ENCODE data around the gene KRT39.
"Not testable (repeated sequence)": the region's sequence is repeated elsewhere in the genome, so short reads cannot be mapped to it uniquely, and the experiment has no call there.

The KRT39 gene

DNA sequence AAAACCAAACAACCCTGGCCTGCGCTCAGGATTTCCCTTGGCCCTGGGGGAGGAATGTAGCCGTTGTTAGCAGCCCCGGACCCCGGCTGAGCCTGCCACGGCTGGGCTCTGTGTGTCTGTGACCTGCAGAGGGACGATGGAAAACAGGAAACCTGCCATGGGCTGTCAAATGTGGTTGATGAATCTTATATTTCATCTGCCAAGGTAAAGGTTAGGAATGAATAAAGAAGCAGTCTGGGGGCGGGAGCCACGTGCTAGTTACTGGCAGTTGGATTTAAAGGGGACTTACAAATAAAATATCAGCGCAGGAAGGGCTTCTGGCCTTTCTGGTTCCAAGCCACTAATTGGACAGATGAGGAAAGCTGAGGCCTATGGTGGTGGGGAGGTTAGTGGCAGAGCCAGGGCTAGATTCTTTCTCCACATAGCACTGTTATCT is 29.3 kb downstream of the KRT39 start, which contains the start of gene KRT23:
Gene KRT23, minus strand, starts transcription at position 263 of the 436 bp plus-strand sequence. CDS start 1,043 bp downstream, outside the sequence.
- DNase-seq, result no peak

DNA sequence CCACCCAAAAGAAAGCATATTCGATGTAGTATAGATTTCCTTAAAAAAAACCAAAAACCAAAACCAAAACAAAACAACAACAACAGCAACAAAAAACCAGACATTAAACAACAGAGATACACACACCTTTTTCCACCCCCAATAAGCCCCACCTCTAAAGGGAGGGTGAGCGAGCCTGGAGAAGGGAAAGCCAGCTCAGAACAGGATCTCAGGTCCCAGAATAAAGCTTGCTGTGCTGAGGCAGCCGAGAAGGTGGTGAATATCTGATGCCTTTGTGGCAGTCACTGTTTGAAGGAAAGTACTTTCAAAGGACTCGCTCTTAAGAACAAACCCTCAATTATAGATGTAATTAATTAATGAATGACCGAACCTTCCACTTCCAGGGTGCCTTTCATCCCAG is 29.8 kb downstream of the KRT39 start:
- no peak for DNase-seq

DNA sequence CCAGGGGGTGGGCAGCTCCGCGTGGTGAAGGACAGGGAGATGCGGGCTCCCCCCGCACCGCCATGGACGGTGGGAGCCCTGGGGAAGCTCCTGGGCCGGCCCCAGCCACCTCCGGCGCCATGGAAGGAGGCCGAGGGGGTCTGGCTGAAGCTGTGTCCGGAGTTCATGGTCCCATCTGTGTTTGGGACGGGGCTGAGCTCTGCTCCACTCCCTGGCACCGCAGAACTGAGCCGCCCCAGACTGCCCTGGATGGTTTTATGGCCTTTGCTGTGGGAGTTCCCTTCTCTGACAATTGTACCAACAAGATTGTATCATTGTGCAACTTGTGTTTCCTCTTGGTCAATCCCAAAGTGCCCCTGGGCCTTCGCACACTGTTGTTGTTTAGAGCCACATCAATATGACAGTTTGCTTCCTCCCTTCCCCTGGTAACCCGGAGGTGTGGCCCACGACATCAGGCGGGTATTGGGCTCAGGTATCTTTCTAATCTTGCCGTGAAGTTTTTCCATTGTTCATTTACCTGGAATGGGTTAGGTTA is 30.2 kb downstream of the KRT39 start:
- DNase-seq, result no peak

DNA sequence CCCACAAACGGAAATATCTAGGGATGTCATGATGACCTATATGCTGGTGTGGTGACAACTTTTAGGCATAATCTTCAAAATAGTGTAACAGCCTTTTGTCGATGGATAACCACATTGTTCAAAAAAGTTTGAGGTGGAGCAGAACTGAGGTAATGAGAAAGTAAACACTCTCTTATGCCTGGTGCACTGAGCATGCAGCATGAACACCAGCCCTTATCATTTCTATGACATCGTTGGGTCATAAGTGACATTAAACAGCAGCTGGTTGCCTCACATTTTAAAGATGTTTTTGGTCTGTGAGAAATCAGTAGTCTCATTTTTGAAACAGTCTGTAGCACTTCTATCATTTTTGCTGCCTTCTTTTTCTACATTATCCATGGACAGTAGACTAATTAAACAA is 31.1 kb downstream of the KRT39 start:
- DNase-seq, result no peak

DNA sequence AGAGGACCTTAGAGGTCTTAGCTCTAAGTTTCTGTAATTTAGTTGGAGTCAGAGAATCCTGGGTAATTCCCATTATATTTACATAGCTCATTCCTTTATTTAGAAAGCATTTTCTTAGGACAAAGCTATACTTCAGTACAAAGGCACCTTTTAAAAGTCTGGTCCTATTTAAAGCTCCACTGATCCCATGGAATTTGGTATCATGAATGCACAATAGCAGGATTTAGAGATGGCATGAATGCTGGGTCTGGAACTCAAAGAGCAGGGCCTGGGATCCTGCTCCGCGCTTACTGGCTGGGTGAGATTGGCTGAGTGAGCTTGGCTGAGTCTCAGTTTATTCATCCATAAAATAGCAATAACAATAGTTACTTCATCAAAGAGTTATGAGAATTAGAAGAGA is 34.1 kb downstream of the KRT39 start:
- no peak for DNase-seq

DNA sequence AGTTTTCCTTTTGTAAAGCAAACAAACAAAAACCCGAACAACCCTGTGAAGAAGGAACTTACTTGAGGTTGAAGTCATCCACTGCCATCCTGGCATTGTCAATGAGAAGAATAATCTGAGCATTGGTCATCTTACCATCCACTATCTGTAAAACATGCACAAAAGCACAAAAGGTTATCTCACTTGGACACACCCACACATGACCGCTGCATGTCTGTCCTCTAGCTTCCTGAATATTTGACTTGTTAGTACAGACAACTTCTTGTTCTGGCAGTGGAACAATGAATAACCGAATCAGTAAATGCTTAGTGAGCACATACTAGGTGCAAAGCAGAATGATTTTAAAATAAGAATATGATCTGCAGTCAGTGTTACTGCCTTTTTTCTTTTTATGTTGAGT is 35.4 kb downstream of the KRT39 start:
- no peak for DNase-seq

DNA sequence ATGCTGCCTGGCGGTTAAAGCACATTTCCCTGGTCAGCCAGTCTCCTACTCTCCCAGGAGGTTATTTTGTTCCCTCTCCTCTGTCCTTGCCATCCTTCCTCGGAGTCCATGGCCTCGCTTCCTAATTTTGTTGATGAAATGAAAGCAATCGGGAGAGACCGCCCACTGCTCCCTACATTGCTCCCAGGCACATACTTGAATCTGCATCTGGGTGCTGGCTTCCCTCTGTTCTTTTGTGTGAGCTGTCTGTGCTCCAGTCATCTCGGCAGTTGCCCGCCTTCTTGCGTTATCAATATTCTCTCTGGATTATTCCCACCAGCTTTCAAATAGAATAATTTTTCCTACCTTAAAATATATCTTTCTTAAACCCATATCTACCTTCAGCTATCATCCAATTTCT is 40.4 kb downstream of the KRT39 start:
- DNase-seq, result no peak

DNA sequence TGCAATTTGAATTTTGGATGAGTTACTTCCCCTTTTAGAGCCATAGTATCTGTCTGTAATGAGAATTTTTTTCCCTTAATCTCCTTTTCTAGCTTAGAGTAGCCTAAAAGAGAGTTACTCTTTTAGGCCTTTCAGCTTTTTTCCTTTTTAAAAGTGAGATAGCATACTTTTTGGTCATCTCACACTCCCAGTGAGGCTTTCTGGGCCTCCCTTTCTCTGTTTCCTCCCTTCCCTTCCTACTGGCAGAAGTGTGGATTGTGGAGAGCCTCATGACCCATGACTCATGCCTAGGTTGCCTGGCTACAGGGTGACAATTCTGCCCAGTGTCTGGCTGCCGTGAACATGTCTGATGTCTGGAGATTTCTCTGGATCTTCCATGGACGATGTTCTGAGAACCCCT is 44.5 kb downstream of the KRT39 start:
- no peak for DNase-seq

DNA sequence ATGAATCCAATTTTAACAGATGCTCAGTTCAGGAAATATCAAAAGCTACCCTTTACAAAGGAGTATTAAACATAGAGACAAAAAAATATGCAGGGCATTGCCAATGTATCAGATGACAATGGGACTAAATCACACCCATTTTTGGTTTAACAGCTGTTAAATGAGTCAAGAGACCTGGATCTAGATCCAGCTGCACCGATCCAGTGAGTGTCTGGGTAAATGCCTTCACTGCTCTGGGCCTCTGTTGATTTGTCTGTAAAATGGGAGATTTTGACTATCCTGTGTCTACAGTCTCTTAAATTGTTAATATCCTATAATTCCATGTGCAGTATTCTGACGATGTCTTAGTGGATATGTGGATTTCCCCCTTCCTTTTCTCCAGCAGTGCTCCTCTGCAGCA is 45.7 kb downstream of the KRT39 start:
- DNase-seq, result no peak

DNA sequence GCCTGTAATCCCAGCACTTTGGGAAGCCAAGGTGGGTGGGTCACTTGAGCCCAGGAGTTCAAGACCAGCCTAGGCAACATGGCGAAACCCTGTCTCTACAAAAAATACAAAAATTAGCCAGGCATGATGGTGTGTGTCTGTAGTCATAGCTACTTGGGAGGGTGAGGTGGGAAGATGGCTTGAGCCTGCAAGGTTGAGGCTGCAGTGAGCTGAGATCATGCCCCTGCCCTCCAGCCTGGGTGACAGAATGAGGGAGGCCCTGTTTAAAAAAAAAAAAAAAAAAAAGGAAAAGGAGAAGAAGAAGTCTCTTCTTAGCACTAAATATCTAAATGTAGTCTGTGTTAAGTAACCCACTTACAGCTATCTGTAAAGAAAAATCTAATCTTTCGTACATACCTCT is 49.6 kb downstream of the KRT39 start:
- DNase-seq, result not testable (repeated sequence)

DNA sequence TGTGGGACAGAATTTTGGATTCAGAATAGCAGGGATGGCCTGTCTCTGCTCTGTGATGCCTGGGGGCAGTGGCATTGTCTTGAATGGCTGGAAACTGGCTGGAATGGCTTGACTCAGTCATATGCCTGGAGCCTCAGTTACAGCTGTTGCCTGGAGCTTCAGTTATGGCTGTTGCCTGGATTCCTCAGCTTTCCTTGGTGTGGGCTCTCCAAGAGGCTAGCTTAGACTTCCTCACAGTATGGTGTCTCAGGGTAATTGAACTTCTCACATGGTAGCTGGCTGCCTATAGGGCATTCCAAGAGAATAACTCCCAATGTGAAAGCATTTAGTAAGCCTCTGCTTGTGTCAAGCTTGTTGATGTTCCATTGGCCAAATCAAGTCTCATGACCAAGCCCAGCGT is 50.4 kb downstream of the KRT39 start:
- no peak for DNase-seq

DNA sequence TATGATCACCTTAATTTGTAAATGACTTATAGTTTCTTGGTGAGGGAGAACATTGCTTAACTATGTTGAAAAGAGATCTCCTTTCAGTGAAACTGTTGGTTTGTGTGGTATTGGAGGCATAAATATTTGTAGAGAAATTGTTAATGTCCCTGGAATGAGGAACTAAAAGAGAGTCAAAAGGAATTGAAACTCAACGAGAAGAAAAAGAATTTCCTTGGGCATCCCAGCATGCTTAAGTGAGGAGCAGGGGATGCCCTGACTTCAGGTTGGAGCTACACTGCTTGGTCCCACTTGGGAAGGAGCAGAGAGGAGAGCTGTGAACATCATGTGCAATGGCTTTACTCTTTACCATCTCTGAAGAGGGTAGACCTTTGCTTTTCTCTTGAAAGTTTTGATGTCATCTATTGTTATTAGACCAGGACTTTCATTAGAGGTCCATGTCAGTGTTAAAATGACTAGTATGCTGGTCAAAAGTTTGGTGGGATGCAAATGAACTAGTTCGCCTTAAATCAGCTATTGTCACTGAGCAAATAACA is 51.0 kb downstream of the KRT39 start:
- DNase-seq, result no peak

DNA sequence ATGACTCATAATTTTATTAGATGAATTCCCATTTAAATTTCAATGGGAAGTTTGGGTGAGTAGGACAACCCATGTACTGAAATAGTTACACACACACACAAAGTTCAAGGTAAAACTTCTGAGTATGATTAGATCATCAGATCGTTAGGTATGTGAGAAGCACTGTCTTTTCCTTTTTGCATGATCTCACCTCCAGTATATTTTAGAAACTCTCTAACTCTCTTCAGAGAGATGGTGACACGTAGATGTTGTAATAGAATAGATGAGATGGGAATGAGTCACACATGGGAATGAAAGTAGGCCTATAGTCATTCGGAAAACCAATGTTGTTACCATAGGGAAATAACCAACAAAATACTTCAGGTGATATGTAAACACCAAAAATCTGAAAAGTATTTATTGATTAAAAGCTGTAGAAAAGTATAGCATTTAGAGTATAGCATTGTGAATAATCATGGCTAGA is 51.5 kb downstream of the KRT39 start:
- no peak for DNase-seq

DNA sequence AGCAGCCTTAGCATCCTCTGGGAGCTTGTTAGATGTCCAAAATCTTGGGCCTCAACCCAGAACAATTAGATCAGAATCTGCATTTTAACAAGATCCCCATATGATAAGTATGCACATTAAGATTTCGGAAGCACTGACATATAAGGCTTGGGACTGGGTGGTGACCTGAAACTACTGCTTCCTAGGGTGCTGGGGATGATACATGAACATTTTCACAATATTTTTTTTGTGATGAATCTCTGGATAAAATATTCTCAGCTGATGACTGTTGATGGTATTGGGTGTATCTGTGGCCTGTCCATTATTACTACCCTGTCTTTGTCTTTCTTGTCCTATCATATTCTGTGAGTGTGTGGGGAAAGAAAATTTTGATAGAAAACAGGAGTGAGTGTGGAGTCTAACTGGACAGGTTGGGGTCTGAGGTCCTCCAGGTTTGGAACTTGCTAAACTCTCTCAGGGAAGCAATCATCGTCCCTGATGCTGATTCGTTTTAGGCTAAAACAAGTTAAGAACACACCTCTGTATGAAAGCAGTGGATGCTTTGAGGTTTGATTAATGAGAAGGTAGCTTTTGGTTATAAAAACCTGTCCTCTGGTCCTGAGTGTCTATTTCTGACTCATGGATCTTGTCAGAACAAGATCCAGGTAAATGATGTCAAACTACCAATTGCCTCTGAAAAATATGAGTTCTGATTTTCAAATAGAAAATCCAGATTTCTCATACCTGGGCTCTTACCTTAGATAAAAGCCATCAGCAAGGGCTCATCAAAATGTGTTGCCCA is 52.5 kb downstream of the KRT39 start:
- DNase-seq, result no peak

DNA sequence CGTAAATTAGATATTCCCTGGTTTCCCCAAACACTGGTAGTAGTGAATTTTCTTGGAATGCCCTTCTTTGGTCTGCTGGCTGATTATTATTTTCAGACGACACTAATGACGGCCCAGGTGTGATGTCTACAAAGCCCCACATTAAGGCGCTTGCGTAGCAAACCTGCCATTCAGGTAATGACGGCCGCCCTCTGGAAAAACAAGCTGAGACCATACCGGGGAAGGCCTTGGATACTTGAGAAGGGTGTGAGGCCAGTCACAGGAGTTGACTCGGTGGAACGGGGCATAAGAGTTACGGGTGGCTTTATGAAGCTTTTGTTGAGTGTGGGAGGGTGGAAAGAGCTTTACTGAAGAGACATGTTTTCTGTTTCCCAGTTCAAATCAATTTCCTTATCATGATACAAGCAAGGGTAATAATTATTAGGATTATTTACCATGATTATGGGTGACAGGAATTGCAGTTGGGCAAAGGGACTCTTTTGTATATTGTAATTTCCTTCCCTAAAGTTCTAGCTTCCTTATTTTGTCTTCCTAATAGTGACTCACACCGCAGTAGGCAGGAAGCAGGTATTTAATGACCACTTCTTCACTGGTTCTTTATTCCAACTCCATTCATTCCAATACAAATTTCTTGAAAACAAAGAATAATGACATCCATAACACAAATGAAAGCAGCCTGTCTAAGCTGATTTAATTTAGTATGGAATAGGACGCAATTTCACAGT is 54.1 kb downstream of the KRT39 start:
- no peak for DNase-seq

DNA sequence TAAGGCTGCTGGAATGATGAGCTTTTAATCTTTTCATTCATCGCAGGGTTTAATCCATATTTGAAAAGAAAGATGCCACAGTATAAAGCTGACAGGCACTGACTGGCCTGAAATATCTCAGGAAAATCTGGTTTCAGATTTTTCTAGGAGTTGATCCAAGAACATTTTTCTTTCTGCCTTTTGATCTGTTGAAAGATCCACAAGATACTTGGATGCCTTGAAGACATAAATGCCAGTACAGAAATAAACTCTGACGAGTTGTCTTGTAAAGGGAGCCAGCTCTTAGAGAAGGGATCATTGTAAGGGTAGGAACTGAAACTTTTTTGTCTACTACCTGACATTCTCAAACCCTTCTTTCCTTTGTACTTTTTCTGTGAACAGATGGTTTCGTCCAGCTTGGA is 56.3 kb downstream of the KRT39 start:
- no peak for DNase-seq

DNA sequence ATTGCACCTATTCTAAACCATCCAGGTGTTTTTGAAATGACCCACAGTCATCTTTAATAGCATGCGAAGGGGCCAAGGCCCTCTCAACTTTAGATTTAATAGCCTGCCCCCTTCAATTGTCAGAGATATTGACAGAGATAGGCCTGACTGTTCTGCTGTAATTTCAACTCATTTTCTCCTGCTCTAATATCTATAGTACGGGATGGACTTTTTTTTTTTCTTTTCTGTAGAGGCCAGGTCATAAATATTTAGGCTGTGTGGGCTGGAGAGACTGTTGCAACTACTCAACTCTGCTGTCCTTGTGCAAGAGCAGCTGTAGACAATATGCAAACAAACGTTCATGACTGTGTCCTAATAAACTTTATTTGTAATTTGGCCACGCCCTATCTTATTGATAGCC is 57.0 kb downstream of the KRT39 start:
- DNase-seq, result no peak

DNA sequence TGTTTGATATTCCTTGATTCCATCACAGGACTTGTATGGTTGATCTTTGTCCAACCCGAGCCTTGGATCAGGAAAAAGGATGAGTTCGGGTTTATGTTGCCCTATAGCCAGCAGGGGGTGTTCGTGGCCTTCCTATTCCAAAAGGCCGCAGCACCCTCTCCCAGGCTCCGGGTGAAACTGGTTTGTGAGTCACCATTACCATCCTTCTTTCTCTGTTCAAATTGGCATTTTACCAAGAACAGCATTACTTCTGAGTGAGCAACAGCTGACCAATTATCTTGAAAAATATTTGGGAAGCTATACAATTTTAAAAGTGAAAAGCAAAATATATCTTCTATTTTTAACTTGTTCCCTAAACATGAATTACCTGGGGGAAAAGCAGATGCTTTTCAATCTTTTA is 57.4 kb downstream of the KRT39 start:
- DNase-seq, result peak; percentile 76

Measured in CD4-positive, alpha-beta T cell treated with Interleukin-10 for 1 hour (primary cell).